Smooth muscle cell (in vitro differentiated cells): ENCODE results near the gene PDGFB. TPM values are rescaled to one million over a fixed set of nuclear protein-coding genes. Genes with fewer than 3 reads are reported as not detected.

ENCODE experiments used
- DNase-seq: peaks from one replicate; lab custom pipeline; 2025; ENCODE audit not compliant: unreplicated experiment; lab: John Stamatoyannopoulos, UW
- H2AFZ ChIP-seq: fragments of 200-600 bp; sonication (generic); 2 replicates; pipeline ENCODE4 v1.6.0; 2016; ENCODE audit warnings: antibody characterized with exemption, low read depth, mild to moderate bottlenecking
- H3F3A ChIP-seq: fragments of 200-600 bp; sonication (generic); 2 replicates; pipeline ENCODE4 v1.6.0; 2017; ENCODE audit warnings: antibody characterized with exemption, low read depth
- H3K27ac ChIP-seq: fragments of 200-600 bp; sonication (generic); 2 replicates; pipeline ENCODE4 v1.5.1; 2016; ENCODE audit warnings: low read depth, mild to moderate bottlenecking
- H3K27me3 ChIP-seq: fragments of 200-600 bp; sonication (generic); 2 replicates; pipeline ENCODE4 v1.6.1; 2016; ENCODE audit warnings: low read depth, mild to moderate bottlenecking
- H3K36me3 ChIP-seq: fragments of 200-600 bp; sonication (generic); 2 replicates; pipeline ENCODE4 v1.5.1; 2016; ENCODE audit warnings: low read depth
- H3K4me1 ChIP-seq: fragments of 200-600 bp; sonication (generic); 2 replicates; pipeline ENCODE4 v1.5.1; 2016; ENCODE audit warnings: low read depth
- H3K4me2 ChIP-seq: fragments of 200-600 bp; sonication (generic); 2 replicates; pipeline ENCODE4 v1.6.0; 2016; ENCODE audit warnings: mild to moderate bottlenecking
- H3K4me3 ChIP-seq: fragments of 200-600 bp; sonication (generic); 2 replicates; pipeline ENCODE4 v1.5.1; 2016; ENCODE audit warnings: mild to moderate bottlenecking
- H3K79me2 ChIP-seq: fragments of 200-600 bp; sonication (generic); 2 replicates; pipeline ENCODE4 v1.6.0; 2016; ENCODE audit warnings: low read depth, mild to moderate bottlenecking
- H3K9ac ChIP-seq: fragments of 200-600 bp; sonication (generic); 2 replicates; pipeline ENCODE4 v1.6.0; 2016; ENCODE audit warnings: low read depth
- H3K9me3 ChIP-seq: fragments of 200-600 bp; sonication (generic); replicated peaks from 2 replicates; pipeline ENCODE4 v1.5.1; 2016; ENCODE audit warnings: low read depth
- H4K20me1 ChIP-seq: fragments of 200-600 bp; sonication (generic); 2 replicates; pipeline ENCODE4 v1.6.0; 2016; ENCODE audit warnings: low read depth
- WGBS: methylation state at CpG from one replicate; pipeline ENCODE4 v1.1.7; 2016; ENCODE audit warnings: low lambda C conversion rate; 5-methylcytosine and 5-hydroxymethylcytosine counted together
- polyA plus RNA-seq: library from polyadenylated mRNA; unstranded; fragments of >200 nt; fragmentation: Nextera tagmentation; extraction: Ambion mirVana; gene quantifications from 2 replicates; pipeline ENCODE4 v1.2.1, GENCODE V29; 2016
- total RNA-seq: library from RNA; depleted of rRNA; stranded (reverse); fragments of >200 nt; gene quantifications from 2 replicates; pipeline ENCODE4 v1.2.3, GENCODE V29; 2014
- TF ChIP-seq, protein P1 (sequence below): fragments of 200-600 bp; sonication (generic); IDR thresholded peaks from 2 replicates; pipeline ENCODE4 v1.5.1; 2017; ENCODE audit warnings: borderline replicate concordance, mild to moderate bottlenecking, antibody characterized with exemption; ENCODE audit not compliant: insufficient read depth, poor library complexity, severe bottlenecking

The PDGFB gene
- total and polyA plus RNA-seq, 2 experiments from 2014 or later: 0.31 to 2.1 TPM

DNA sequence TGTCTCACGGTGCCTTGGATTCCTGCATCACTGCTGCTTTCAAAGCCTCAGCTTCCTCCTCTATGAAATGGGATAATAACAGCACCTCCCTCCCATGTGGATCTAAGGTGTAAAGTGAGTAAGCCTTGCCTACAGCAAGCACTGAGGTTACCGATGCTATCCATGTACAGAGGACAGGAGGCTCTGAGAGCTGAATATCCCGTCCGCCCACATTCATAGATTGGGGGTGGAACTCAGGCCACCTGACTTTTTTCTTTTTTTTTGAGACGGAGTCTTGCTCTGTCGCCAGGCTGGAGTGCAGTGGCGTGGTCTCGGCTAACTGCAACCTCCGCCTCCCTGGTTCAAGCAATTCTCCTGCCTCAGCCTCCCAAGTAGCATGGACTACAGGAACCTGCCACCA, 12.5 kb downstream of the PDGFB start:
- Histone ChIP-seq H3K27me3 (no peaks in the 10 kb centered on the region), H2AFZ (no peak overlapping the region), H3K27ac (no peak overlapping the region), H3K4me1 (peaks cover 23% of the 10 kb centered on the region), H4K20me1 (no peaks in the 10 kb centered on the region), H3K4me3 (no peak overlapping the region), H3K36me3 (no peaks in the 10 kb centered on the region), H3F3A (no peaks in the 10 kb centered on the region), H3K79me2 (no peaks in the 10 kb centered on the region), H3K4me2 (no peak overlapping the region), H3K9me3 (no peaks in the 10 kb centered on the region), H3K9ac (no peak overlapping the region)
- DNase-seq: no peak
- TF ChIP-seq, protein P1, sequence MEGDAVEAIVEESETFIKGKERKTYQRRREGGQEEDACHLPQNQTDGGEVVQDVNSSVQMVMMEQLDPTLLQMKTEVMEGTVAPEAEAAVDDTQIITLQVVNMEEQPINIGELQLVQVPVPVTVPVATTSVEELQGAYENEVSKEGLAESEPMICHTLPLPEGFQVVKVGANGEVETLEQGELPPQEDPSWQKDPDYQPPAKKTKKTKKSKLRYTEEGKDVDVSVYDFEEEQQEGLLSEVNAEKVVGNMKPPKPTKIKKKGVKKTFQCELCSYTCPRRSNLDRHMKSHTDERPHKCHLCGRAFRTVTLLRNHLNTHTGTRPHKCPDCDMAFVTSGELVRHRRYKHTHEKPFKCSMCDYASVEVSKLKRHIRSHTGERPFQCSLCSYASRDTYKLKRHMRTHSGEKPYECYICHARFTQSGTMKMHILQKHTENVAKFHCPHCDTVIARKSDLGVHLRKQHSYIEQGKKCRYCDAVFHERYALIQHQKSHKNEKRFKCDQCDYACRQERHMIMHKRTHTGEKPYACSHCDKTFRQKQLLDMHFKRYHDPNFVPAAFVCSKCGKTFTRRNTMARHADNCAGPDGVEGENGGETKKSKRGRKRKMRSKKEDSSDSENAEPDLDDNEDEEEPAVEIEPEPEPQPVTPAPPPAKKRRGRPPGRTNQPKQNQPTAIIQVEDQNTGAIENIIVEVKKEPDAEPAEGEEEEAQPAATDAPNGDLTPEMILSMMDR: no peak
- 91% methylated on average over 6 of the region's 9 CpGs for WGBS

GRCh38 chr22:39231197-39231950, 13.4 kb downstream of the PDGFB start:
- Histone ChIP-seq H4K20me1 (no peaks in the 10 kb centered on the region), H3K4me2 (no peak overlapping the region), H3F3A (no peaks in the 10 kb centered on the region), H3K4me3 (no peak overlapping the region), H3K79me2 (no peaks in the 10 kb centered on the region), H3K36me3 (no peaks in the 10 kb centered on the region), H2AFZ (no peak overlapping the region), H3K9ac (no peak overlapping the region), H3K9me3 (no peaks in the 10 kb centered on the region), H3K27ac (no peak overlapping the region), H3K4me1 (peaks cover 23% of the 10 kb centered on the region), H3K27me3 (no peaks in the 10 kb centered on the region)
- 97% methylated on average over 37 of the region's 37 CpGs for WGBS
- no peak for DNase-seq
- TF ChIP-seq, protein P1: no peak

DNA sequence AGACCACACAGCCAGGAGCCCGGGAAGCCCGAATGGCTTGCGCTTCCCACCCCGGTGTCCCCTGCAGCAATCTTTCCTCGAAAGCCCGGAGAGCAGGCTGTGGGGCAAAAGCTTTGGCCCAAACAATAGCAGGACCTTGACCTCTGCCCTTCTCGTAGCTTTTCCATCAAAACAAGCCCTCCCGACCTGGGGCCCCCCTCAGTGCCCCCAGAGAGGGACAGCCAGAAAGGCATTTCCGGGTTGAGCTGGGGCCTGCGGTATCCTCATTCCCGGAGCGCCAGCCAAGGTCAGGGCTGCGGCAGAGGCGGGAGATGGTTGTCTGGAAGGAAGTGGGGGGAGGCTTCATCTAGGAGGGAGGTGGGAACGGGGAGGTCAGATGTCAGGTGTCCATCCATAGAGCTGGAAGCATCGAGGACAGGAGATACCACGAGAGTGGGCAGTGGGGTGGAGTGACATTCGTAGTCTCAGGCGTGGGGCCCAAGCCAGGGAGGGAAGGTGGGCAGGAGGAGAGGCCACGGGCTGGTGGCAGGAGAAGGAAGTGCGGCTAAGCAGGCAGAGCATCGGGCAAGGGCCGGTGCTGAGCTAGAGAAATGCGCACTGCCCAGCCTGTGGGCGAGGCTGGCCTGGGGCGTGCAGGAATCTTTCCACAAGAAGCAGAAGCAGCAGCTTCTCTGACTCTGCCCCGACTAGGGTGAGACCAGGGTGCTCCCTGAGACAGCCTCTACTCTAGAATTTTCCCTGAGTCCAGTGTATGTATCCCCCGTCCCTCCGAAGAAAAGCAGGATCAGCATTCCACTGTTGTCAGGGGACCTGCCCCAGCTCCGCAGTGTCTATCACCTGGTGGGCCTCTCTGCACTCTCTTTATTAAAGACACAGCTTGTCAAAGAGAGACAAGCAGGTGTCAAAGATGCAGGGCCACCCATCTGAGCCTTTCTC, 14.3 kb downstream of the PDGFB start:
- Histone ChIP-seq H3K27ac (no peak overlapping the region), H3K79me2 (no peaks in the 10 kb centered on the region), H3K27me3 (no peaks in the 10 kb centered on the region), H3F3A (no peaks in the 10 kb centered on the region), H3K9me3 (no peaks in the 10 kb centered on the region), H3K4me2 (peak overlapping the region; percentile 51), H4K20me1 (no peaks in the 10 kb centered on the region), H3K4me3 (no peak overlapping the region), H3K9ac (no peak overlapping the region), H2AFZ (peak overlapping the region; percentile 37), H3K4me1 (peaks cover 21% of the 10 kb centered on the region), H3K36me3 (no peaks in the 10 kb centered on the region)
- DNase-seq: no peak
- WGBS: 49% methylated on average over 30 of the region's 30 CpGs
- TF ChIP-seq, protein P1: no peak
